Neutrophil (primary cell): ENCODE measurements around the gene SPEG.

Experiments used
- H3K27ac ChIP-seq: fragments of 200-600 bp; sonication (generic); 2 replicates; pipeline ENCODE4 v1.5.1; 2016; ENCODE audit warnings: mild to moderate bottlenecking, moderate library complexity
- H3K27me3 ChIP-seq: fragments of 200-600 bp; sonication (generic); 2 replicates; pipeline ENCODE4 v1.6.0; 2016; ENCODE audit warnings: mild to moderate bottlenecking
- H3K36me3 ChIP-seq: fragments of 200-600 bp; sonication (generic); 2 replicates; pipeline ENCODE4 v1.5.1; 2017
- H3K4me1 ChIP-seq, 2 experiments: fragments of 200-600 bp in 1 of 2; sonication (generic) in 1 of 2; 1 replicate in 1 of 2; 2 replicates in 1 of 2; pipeline versions ENCODE4 v1.5.1 to v1.6.1; 2013 to 2016; ENCODE audit warnings: low read depth in 1 of 2, low read length in 1 of 2, mild to moderate bottlenecking in 1 of 2, moderate library complexity in 1 of 2; ENCODE audit not compliant: control insufficient read depth in 1 of 2, insufficient read depth in 1 of 2
- H3K4me3 ChIP-seq, 2 experiments: fragments of 200-600 bp in 1 of 2; sonication (generic) in 1 of 2; 1 replicate in 1 of 2; 2 replicates in 1 of 2; pipeline ENCODE4 v1.5.1; 2013 to 2016; ENCODE audit warnings: low read depth in 1 of 2, low read length in 1 of 2, mild to moderate bottlenecking in 1 of 2, moderate library complexity in 1 of 2
- H3K9me3 ChIP-seq: fragments of 200-600 bp; sonication (generic); 2 replicates; pipeline ENCODE4 v1.5.1; 2016
- TF ChIP-seq, protein P1 (sequence below): fragments of 200-600 bp; sonication (generic); IDR thresholded peaks from 2 replicates; pipeline ENCODE4 v1.5.1; 2016; ENCODE audit warnings: antibody characterized with exemption

SPEG gene

DNA sequence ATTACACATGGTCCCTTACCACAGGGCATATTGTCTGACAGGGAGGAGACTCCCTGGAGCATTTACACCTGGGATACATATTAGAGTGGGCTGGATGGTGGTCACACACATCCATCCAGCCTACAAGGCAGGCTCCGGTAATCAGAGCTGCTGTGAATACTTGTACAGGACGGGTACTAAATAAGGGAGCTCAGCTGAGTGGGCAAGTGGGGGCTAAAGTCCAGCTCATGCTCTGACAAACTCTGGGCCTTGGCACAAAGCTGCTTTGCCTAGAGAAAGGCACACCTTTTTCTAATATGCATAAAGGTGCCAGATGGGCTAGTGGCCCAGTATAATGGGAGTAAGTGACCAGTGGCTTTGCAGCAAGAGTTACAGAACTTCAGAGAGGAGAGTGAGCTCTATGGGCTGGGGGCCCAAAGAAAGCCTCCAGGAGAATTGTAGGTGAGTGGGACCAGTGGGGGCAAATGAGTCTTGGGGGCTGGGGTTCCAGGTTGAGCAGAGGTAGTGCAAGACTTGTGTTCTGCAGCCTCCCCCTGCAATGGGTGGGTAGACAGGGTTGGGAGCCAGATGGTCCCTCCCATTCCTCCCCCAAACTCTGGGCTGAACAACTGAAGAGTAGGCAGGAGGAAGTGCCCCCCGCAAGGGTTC is 110.8 kb downstream of the SPEG start:
- Histone ChIP-seq H3K4me1 (peaks cover 15 to 23% of the 10 kb centered on the region in 2 experiments), H3K27ac (no peak overlapping the region), H3K36me3 (no peaks in the 10 kb centered on the region), H3K9me3 (no peaks in the 10 kb centered on the region), H3K27me3 (peaks cover 100% of the 10 kb centered on the region), H3K4me3 (no peak overlapping the region)
- TF ChIP-seq, protein P1, sequence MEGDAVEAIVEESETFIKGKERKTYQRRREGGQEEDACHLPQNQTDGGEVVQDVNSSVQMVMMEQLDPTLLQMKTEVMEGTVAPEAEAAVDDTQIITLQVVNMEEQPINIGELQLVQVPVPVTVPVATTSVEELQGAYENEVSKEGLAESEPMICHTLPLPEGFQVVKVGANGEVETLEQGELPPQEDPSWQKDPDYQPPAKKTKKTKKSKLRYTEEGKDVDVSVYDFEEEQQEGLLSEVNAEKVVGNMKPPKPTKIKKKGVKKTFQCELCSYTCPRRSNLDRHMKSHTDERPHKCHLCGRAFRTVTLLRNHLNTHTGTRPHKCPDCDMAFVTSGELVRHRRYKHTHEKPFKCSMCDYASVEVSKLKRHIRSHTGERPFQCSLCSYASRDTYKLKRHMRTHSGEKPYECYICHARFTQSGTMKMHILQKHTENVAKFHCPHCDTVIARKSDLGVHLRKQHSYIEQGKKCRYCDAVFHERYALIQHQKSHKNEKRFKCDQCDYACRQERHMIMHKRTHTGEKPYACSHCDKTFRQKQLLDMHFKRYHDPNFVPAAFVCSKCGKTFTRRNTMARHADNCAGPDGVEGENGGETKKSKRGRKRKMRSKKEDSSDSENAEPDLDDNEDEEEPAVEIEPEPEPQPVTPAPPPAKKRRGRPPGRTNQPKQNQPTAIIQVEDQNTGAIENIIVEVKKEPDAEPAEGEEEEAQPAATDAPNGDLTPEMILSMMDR: no peak

- Histone ChIP-seq H3K27me3 (peaks cover 100% of the 10 kb centered on the region), H3K4me3 (no peak overlapping the region), H3K36me3 (no peaks in the 10 kb centered on the region), H3K9me3 (no peaks in the 10 kb centered on the region), H3K4me1 (peaks cover 15 to 23% of the 10 kb centered on the region in 2 experiments), H3K27ac (no peak overlapping the region)
- TF ChIP-seq, protein P1: no peak
These were observed 111.3 kb downstream of the SPEG start for GRCh38 chr2:219545943-219546352.

DNA sequence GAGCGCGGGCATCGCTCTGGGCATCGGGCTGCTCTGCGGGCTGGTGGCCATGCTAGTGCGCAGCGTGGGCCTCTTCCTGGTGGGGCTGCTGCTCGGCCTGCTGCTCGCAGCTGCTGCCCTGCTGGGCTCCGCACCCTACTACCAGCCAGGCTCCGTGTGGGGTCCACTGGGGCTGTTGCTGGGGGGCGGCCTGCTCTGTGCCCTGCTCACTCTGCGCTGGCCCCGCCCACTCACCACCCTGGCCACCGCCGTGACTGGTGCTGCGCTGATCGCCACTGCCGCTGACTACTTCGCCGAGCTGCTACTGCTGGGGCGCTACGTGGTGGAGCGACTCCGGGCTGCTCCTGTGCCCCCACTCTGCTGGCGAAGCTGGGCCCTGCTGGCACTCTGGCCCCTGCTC is 113.0 kb downstream of the SPEG start:
- H3K9me3 ChIP-seq: no peaks in the 10 kb centered on the region
- H3K27me3 ChIP-seq: peaks cover 100% of the 10 kb centered on the region
- TF ChIP-seq, protein P1: no peak
- no peak overlapping the region for H3K27ac ChIP-seq
- no peak overlapping the region for H3K4me3 ChIP-seq
- H3K36me3 ChIP-seq: no peaks in the 10 kb centered on the region
- peaks cover 20 to 28% of the 10 kb centered on the region in 2 experiments for H3K4me1 ChIP-seq
